ENCODE data around the gene NLRP11.
"Not testable (repeated sequence)": the region's sequence is repeated elsewhere in the genome, so short reads cannot be mapped to it uniquely, and the experiment has no call there.

Gene NLRP11

GRCh38 chr19:55778331-55778730 lies 53.5 kb downstream of the NLRP11 start:
- no peak for DNase-seq (ENCODE audit: low spot score)

GRCh38 chr19:55777528-55777927 lies 54.3 kb downstream of the NLRP11 start:
- no peak for DNase-seq (ENCODE audit: low spot score)

- not testable (repeated sequence) for DNase-seq (ENCODE audit: low spot score)
These were observed 62.2 kb downstream of the NLRP11 start for GRCh38 chr19:55769632-55770031.

DNA sequence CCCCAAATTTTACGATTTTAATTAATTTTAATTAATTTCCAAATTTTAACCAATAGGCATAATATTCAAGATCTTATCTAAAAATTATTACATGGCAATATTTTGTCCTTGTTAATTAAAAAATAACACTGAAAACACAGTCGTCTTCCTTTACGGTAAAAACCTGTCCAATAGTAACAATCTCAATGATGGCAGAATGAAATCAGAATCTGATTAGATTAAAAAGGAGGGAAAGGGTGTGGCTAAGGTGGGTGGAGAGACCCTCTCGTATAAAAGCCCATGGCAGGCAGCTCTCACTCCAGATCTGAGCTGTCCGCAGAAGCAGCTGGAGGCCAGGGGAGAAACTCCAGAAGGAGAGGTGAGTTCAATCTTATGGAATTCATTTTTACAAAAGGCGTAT lies 63.0 kb downstream of the NLRP11 start, which contains the start of gene RFPL4AL1:
Gene RFPL4AL1 (plus strand): TSS at position 301 of the 400 bp plus-strand sequence. CDS start 2,687 bp downstream, outside the sequence.
- not testable (repeated sequence) for DNase-seq (ENCODE audit: low spot score)

- DNase-seq (ENCODE audit: low spot score), result no peak
These were observed 65.3 kb downstream of the NLRP11 start for GRCh38 chr19:55766466-55766865.

GRCh38 chr19:55758797-55759196 lies 73.0 kb downstream of the NLRP11 start, which contains the start of gene RFPL4A:
RFPL4A (plus strand) TSS chr19:55759097; CDS start chr19:55761801, 2,704 bp downstream.
- not testable (repeated sequence) for DNase-seq (ENCODE audit: low spot score)

DNA sequence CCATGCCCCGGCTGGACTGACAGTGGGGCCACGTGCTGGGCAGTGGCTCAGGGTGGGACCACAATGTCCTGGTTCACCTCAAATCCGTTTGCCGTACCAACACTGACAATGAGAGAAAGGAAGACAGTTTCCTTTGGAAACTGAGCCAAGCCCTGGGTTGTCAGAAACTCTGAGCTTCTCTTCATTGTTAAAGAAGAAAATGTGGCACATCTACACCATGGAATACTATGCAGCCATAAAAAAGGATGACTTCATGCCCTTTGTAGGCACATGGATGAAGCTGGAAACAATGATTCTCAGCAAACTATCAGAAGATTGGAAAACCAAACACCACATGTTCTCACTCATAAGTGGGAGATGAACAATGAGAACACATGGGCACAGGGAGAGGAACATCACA lies 75.0 kb downstream of the NLRP11 start:
- DNase-seq (ENCODE audit: low spot score), result not testable (repeated sequence)

DNA sequence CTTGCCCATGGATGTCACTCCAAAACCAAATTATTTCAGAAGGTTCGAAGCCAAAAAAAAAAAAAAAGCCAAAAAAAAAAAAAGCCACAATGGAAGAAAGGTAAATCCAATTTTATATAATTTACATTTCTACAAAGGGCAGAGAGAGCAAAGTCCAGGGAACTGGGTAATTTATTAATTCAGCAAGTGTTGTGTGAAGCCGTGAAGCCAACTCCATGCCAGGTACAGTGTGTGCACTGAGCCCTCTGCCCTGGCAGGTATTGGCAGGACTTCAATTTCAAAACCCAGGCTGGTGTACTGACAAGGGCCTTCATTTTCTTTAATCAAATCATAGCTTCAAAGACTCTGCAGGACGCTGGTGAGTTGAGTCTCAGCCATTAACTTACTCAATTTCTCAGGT lies 78.4 kb downstream of the NLRP11 start:
- DNase-seq (ENCODE audit: low spot score), result no peak

GRCh38 chr19:55750715-55751114 lies 81.1 kb downstream of the NLRP11 start:
- DNase-seq (ENCODE audit: low spot score), result no peak

DNA sequence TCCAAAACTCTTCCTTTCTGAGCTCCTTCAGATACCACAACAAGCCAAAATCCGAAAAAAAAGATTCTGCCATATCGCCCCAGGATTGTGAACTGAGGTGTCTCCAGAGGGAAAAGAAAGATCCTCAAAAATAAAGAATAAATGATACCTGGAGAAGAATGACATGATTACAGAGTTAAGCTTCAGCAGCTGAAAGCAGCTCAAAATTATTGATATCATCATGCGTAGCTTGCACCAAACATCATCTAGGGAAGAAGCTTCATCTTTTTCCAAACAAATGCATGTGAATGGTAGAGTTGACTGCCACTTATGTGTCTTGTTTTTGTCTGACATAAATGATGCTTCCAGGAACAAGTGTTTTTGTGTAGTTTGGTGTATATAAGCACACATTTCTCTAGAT lies 93.5 kb downstream of the NLRP11 start, which contains the start of gene NLRP9:
Gene NLRP9 (minus strand): TSS at position 101 of the 400 bp plus-strand sequence. CDS start 28 bp downstream, at position 73.
- no peak for DNase-seq (ENCODE audit: low spot score)
